ENCODE results near the gene GARS1.

Gene GARS1

DNA sequence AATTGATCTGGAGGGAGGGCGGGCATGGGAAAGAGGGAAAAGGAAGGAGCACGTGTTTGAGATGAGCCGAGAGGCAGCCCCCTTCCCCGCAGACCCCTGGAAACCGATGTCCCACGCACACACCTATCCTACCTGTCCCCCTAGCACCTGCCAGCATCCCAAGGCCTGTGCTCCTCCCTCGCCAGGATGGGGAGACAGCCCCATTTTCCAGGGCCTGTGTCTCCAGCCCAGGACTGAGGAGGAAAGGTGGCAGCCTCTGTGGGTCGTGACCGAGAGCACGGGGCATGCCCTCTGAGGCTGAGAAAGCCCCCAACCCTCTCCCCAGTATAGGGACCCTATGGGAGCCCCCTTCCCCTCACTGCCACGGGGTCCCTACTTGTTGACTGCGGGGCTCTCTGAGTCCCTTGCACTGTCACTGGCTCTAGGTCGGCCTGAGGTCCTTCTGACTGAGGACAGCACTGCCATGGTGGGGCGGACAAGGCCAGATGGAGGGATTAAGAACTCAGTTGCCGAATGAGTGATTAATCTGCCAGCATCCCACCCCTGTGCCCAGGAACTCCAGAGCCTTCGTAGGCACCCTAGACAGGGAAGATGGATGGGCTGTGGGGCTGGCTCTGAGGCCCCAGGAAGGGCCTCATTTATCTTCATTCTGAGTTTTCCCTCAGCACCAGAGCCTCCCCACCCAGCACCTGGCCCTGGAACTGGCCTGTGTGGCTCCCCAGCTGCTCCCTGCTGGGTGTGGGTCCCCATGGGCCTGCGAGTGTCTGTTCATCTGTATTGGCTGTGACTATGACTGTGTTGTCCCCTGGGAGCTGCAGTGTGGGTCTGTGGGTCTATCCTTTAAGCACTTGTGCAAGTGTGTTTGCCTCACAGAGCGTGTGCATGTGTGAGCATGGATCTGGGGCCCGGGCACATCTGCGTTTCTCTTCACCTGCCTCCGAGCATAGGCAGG, 61.6 kb downstream of the GARS1 start:
- no peak for DNase-seq (ENCODE audit: low read depth)

DNA sequence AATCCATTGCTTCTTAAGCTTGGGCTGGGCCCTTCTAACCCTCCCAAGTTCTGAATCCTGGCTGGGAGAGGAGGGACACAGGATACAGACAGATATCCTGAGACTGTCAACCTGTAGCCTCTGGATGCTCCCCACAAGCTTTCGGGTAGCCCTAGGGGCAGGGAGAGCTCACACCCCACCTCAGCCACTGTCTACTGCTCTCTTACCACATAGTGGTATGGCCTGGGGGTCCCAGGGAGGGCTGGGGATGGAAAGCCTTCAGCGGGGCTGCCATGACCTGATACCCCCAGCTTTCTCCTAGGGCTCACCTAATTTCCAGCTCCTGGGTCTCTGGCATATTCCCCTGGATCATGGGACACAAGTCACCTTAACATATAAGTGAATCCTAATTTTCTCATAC, 62.5 kb downstream of the GARS1 start:
- DNase-seq (ENCODE audit: low read depth), result no peak

DNA sequence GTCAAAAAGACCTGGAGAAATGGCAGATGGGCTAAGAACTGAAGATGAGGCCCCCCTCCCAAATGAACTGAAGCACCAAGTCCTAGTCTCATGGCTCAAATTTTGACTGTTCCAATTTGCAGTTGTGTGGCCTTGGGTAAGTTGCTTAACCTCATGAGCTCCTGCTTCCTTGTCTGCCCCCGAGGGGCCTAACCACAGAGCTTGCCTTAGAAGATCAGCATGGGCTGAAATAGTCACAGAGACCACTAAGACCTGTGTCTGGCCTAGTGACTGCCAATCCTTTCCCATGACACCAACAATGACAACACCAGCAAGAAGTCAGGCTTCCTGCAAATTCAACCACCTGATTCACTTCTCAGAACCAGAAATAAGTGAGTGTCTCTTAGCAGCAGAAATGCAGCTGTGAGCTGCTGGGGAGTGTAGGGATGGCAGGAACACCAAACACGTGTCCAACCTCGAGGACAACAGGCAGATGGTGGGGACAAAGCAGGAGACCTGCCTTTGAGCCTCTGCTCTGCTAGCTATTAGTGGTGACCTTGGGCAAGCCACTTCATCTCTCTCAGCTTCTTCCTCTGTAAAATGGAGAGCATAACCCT, 63.9 kb downstream of the GARS1 start:
- no peak for DNase-seq (ENCODE audit: low read depth)

DNA sequence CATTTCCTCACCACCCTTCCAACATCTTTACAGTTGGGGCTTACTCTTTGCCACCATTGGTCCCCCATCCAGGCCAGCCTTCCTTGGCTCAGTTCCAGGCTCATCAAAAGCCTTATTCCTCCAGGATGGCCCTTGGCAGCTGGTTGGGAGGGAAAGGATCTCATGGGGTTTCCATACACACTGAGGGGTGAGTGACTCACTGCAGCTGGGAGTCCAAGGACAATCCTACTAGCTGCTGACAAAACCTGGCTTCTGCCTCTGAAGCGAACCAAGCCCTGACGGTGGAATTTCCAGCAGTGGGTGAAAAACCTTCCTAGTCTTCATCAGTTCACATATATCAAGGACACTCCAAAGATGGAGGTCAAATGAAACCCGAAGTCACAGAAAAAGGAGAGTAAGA, 64.6 kb downstream of the GARS1 start:
- no peak for DNase-seq (ENCODE audit: low read depth)

DNA sequence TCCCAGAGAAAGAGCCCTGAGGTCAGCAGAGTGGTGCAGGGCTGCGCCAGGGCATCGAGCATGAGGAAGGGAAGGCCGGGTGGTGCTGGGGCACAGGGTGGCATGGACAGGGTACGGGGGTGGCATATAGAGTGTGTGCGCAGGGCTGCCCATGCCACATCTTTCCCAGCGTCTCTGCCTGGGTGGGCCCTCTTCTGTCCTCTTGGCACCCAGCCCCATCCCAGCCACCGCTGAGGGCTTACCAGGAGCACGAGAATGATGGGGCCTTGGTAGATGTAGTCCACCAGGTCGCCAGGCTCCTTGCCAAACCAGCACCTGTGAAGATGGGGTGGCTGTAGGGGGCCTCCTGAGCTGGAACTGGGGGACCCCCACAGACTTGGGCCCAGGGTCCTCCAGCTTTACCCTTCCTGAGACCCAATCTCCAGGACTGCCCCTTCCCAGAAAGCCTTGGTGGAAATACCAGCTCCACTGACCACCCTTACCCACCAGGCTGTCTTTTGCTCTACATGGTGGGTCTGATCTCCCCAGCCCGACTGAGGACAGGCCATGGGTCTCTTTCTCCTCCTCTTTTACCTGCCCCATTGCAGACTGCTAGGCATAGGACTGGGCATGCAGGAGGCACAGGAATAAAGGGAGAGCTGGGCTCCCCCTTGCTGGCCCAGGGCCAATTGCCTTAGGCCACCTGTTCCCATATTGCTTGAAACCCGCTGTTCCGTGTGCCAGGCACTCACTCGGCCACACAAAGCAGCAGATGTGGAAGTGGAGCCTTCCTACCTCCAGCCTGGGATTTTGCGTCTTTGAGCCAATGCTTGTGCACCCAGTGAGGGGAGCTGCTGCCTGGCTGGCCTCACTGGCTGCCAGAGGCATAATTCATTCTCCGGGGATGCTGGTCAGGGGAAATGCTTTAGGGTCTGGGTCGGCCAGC, 65.9 kb downstream of the GARS1 start:
- DNase-seq (ENCODE audit: low read depth), result no peak

DNA sequence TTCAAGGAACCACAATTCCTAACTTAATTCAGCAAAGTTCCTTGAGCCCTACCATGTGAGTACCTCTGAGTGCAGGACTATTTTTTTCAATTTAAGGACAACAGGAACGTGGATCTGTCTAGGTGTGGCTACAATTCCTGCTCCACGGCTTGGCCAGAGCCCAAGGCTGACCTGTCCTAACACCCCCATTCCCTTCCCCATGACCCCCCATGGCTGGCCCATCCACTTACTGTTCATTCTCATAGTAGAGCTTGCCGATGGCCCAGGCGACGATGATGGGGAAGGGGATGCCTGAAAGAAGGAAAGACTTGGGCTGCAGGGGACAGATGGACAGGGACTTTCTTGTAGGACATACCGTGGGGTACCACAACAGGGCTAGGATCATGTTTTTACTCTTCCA, 67.2 kb downstream of the GARS1 start:
- DNase-seq (ENCODE audit: low read depth), result no peak

DNA sequence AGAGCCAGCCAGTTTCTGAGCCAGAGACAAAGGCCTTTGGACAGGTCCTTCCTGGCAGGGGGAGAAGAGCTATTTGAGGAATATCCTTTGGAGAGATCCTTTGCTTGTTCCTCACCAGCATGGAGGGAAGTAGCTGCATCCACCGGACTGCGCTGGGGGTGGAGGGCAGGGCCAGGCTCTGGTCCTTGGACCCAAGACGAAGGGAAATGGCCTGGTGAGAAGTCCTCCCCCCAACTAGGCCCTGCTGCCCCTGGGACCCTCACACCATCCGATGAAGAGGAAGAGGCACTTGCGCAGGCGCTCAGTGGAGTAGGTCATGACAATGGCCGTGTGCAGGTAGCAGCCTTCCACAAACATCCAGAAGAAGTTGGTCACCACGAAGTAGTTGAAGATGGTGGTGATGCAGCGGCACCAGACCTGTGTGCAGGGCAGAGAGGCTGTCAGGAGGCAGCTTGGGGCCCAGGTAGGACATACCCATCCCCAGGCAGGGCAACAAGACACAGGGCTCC, 67.8 kb downstream of the GARS1 start:
- DNase-seq (ENCODE audit: low read depth), result no peak

DNA sequence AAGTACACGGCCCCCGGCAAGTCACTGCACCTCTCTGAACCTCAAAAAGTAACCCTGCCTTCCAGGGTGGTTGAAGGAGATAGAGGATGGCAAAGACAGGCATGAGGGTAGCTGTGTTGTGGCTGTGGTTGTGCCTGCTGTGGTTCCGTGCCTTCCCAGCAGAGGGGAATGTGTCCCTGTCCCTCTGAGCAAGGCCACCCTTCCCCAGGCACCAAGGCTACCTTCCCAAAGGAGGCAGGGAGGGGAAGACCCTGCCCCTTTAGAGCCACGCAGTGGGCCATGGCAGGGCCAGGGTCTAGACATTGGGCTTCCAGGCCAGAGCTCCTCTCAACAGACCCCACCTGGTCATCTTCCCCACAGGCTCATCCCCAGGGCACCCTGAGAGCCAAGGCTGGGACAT, 68.7 kb downstream of the GARS1 start:
- DNase-seq (ENCODE audit: low read depth), result no peak

DNA sequence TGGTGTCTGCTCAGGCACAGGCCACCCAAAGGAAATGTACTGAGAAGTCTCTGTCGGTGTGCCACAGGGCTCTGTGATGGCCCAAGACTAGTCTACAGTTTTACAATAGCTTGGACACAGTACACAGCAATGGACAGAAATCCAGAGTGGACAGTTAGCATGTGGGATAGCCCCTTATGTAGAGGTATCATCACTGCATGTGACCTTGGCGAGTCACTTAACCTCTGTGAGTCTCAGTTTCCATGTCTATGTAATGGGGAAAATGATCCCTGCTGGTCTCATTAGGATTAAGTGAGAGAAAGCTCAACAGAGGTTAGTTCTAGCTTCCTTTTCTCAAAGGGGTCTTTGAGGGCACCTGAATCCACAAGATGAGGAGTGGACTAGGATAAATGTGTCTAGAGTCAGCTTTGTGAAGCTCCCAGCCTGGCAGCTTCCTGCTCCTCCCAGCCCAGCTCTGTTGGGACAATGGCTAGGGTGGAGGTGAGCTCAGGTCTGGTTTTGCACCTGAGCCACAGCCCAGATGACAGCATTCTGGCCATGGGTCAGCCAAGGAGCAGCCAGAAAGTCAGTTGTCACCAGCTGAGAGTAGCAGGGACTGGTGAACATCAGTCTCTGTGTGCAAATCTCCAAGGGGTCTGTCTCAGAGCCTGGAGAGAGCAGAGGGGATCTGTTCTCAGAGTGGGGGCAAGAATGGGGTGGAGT, 69.7 kb downstream of the GARS1 start:
- DNase-seq (ENCODE audit: low read depth), result no peak

DNA sequence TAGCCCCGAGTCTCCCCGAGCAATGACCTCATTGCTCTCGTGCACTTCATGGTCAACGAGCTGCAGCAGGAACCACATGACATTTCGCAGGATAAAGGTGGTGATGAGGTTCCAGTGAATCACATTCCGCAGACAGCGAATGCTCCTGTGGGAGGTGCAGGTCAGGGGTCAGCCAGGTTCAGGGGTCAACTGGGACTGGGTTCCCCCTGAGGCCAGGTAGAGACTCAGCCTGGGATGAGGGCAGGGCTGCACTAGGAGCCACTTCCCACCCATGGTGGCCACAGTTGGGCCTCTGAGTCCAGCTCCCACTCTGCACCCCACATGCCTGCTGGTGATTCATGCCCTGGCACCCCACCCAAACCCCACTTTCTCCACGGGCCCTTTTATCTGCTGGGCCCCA, 70.4 kb downstream of the GARS1 start:
- DNase-seq (ENCODE audit: low read depth), result no peak

DNA sequence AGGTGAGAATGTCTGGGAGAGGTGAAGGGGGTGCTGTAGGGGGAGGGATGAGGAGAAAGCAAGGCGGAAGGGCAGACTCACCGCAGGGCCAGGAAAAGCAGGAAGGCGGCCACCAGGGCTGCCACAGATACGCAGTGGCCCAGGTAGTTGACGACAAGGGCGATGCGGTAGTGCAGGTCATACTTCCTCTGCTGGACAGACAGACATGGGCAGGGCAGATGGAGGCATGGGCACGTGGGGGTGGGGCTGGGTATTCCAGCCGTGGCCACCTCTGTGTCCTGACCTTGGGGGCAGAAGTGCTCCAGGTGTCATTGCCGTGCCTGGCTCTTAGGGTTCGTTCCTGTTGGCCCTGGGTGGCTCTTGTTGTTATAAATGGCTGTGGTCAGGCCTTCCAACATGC, 70.8 kb downstream of the GARS1 start:
- no peak for DNase-seq (ENCODE audit: low read depth)

DNA sequence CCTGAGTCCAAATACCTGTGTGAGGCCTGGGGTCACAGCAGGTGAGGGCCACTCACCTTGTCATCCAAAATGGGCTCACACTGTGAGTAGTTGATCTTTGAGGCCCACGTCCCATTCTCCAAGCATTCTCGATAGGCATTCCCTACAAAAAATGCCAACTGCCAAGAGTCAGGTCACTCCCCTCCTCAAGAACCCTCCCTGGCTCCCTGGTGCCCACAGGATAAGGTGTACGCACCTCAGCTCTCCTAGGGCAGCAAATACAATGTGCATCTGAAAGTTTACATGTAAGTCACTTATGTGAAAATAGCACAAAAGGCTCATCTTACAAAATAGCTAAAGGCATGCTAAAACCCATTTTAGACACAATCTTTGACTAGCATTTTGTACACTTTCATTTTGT, 72.5 kb downstream of the GARS1 start:
- DNase-seq (ENCODE audit: low read depth), result no peak

DNA sequence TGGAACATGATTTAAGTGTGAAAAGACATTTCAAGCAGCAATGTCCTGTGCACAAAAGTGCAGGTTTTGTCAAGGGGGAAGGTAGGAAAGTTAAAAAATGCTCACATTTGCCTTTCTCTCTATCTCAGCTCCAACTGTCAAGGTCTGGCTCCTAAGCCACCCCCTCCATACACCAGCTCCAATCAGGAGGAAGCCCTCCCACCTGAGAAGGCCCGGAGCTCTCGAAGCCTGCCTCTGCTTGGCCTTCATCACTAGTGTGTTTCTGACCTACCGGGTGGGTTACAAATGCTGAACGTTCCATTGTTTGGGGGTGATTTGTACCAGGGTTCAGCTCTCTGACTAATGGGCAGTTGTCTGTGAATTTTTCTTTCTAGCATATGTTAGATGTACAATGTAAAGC, 73.4 kb downstream of the GARS1 start:
- DNase-seq (ENCODE audit: low read depth), result no peak

DNA sequence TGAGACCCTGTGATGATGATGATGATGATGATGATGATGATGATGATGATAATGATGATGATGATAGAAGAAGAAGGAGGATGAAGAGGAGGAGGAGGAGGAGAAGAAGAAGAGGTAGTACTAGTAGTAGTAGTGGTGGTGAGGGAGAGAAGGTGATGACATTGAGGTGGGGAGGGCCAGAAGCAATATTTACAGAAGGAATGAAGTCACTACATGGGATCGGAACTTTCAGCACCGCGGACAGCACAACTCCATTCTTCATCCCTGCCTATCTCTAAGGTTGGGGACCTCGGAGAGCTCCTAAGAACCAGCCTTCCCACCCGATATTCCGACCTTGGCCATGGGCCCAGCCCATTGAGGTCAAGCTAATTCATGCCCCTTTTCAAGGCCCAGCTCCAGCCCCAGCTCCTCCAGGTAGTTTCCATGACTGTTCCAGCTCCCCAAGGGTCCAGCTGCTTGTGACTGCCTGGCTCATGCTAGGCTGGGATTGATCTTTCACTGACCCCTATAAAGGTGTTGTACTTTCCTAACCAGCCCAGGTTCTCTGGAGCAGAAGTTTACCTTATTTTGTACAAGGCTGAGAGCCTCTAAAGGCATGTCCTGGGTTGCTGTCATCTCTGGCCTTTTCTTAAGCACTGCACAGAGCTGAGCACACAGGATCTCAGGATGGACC, 77.3 kb downstream of the GARS1 start:
- DNase-seq (ENCODE audit: low read depth), result no peak

DNA sequence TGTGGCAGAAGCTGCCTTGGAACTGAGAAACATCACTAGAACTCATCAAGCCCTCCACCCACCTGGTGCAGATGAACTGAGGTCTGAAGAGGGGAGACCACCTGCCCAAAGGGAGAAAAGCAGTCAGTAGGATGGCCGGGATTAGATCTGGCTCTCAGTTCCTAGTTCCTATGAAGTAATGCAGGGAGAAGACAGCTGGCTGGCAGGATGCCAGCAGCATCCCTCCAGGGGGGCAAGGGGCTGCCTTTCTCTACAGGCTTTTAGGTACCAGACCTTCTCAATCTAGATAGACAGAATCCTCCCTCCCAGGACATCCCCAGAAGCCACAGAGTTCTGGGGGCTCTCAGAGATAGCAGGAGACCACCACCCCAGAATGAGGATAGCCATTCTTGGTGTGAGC, 79.7 kb downstream of the GARS1 start:
- no peak for DNase-seq (ENCODE audit: low read depth)

DNA sequence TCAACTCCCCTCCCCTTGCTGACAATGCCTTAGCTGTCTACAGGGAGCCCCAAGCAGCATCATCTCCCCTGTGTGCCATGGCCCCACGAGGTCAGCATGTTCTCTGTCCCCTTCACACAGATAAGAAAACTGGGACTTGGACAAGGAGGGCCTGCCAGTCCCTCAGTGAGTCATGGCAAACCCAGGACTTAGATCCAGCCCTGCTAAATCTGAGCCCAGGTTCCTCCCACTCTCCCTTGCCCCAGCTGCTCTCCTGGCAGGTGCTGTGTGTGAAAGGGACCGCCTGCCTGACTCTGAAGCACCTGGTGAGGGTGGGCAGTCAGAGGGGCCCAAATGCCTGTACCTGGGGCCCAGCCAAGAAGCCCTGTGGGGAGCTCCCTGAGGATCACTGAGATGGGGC, 80.2 kb downstream of the GARS1 start:
- no peak for DNase-seq (ENCODE audit: low read depth)

DNA sequence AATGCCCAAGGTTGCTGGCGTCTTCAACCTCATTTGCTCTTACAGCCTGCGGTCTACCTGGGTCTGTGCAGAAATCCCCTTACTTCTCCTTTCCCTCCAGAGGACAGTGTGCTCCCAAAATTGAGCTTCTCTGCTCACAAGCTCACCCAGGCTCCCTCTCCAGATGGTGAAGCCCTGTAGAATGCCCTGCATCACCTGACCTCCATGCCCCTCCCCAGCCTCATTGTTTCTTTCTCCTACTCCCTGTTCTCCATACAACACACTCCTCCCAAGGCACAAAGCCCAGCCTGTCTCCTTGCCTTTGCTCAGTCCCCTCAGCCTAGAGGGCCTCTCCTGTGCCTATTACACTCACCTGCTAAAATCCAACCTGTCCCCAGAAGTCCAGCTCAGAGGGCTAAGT, 84.1 kb downstream of the GARS1 start:
- DNase-seq (ENCODE audit: low read depth), result no peak

DNA sequence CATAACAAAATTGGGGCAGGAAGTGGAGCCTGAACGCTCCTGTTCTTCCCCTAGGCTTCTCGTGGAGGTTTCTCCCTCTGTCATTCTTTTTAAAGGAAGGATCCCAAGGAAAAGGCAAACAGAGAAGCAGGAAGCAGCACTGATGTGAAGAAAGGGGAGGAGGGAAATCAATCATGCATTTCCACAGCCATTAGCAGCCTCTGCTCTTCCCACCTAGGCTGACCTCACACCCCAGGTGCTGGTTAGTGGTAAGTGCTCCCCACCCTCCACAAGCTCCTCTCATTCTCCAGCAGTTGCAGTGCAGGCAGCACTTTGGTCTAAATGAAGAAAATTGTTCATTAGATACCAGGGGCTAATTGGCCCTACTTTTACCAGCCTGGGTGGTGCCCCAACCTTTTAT, 85.0 kb downstream of the GARS1 start:
- no peak for DNase-seq (ENCODE audit: low read depth)

DNA sequence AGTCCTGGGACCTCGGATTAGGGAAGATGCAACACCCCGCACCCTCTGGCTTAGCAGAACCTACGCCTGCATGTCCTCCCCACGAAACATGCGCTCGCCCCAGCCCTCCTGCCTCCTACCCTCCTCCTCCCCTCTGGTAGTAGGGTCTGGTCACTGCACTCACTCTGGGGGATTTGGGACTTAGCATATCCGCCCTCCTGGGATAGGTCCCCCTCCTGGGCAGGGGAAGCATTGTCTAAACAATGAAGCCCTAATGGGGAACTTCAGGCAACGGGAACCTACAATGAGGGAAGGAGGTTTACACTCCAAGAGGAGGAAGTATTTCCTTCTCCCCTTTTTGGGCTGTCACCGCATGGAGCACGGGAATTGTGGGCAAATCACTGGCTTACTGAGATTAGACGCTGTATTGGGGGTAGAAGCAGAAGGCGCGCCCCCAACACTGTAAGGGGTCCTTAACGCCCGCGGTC, 86.7 kb downstream of the GARS1 start:
- DNase-seq (ENCODE audit: low read depth), result no peak

DNA sequence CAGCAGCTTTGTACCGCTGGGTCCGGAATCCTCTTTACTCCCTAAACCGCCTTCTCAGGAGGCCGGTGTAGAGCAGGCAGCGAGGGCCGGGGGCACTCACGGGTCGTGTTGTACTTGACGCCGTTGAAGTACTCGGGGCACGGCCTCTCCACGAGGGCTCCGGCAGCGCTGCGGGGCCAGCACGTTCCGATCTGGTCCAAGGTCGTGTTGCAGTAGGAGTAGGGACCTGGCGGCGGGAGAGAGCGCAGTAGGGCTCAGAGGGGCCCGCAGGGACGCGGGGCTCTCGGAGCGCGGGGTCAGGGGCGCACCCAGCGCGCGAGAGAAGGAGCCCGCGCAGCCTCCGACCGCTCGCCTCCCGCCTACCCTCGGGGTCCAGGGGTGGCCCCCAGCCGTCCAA, 87.1 kb downstream of the GARS1 start:
- DNase-seq (ENCODE audit: low read depth), result no peak

Data from stimulated activated CD8-positive, alpha-beta memory T cell treated with anti-CD3 and anti-CD28 coated beads, Interleukin-12 subunit alpha, Interleukin-12 subunit beta, amount 100 ng/mL, for 4 hours (primary cell).